ENCODE results near the gene PSMD2. TPM values are rescaled to one million over a fixed set of nuclear protein-coding genes. Genes with fewer than 3 reads are reported as not detected.

The PSMD2 gene
- total and polyA plus RNA-seq, 2 of the 8 experiments (the other 6 are each of a cell fraction or from before 2014, with no cell fraction given) = 350 to 363 TPM

GRCh38 chr3:184314363-184314699 lies 15.3 kb downstream of the PSMD2 start, which contains the start of gene EIF4G1 (continued):
- TF ChIP-seq CHD7 (IDR thresholded peaks at IDR 0.05; ENCODE audit: insufficient replicate concordance, low read length) (no peak), CREB1 (IDR thresholded peaks at IDR 0.05) (no peak), USF2 (IDR thresholded peaks at IDR 0.05; ENCODE audit: low read length) (peak; percentile 98), SP1 (IDR thresholded peaks at IDR 0.05; ENCODE audit: low read depth, low read length) (0 out of 2 replicates have a peak, but pooled peaks have one; percentile 11), GABPA (IDR thresholded peaks at IDR 0.05; ENCODE audit: borderline replicate concordance, insufficient read depth, low read length) (no peak), TAF7 (optimal IDR thresholded peaks at IDR 0.05; ENCODE audit: borderline replicate concordance, low read depth, low read length) (no peak), EP300 (IDR thresholded peaks at IDR 0.05; ENCODE audit: borderline replicate concordance in 1 of 2, low read depth in 2 of 2, low read length in 2 of 2) (no peak), JUND (IDR thresholded peaks at IDR 0.05; ENCODE audit: low read length) (no peak), CEBPB (IDR thresholded peaks at IDR 0.05; ENCODE audit: low read depth, low read length) (no peak), NRF1 (IDR thresholded peaks at IDR 0.05; ENCODE audit: low read depth, low read length) (peak; percentile 53), ATF3 (IDR thresholded peaks at IDR 0.05; ENCODE audit: insufficient read depth, low read depth, low read length) (peak; percentile 96)

Measured in H1 (cell line).